ENCODE data around the gene KXD1. TPM values are rescaled to one million over a fixed set of nuclear protein-coding genes. Genes with fewer than 3 reads are reported as not detected.

KXD1 gene
- 88.6 and 99.8 TPM in 2 replicates for total RNA-seq

GRCh38 chr19:18557411-18558201 lies at the start of gene KXD1:
Gene KXD1 (plus strand): TSS chr19:18557870. CDS start chr19:18562057, 4,187 bp downstream.

GRCh38 chr19:18521692-18522123 lies 36.0 kb upstream of the KXD1 start, which contains the start of gene ELL:
Gene ELL (minus strand): TSS chr19:18522070. CDS start chr19:18522055, 15 bp downstream.

GRCh38 chr19:18542941-18543813 lies 14.5 kb upstream of the KXD1 start, which contains the start of gene FKBP8:
Gene FKBP8 (minus strand): TSS chr19:18543573. CDS start chr19:18541970, 1,603 bp downstream.

GRCh38 chr19:18571564-18572344 lies 14.1 kb downstream of the KXD1 start, which contains the start of gene UBA52:
Gene UBA52 (plus strand): TSS chr19:18571857. CDS start chr19:18573301, 1,444 bp downstream.

GRCh38 chr19:18588611-18589379 lies 31.1 kb downstream of the KXD1 start, which contains the start of gene REX1BD:
Gene REX1BD (plus strand): TSS chr19:18588798. CDS start chr19:18588802, 4 bp downstream.

GRCh38 chr19:18606281-18607225 lies 48.9 kb downstream of the KXD1 start, which contains the start of gene CRLF1:
Gene CRLF1 (minus strand): TSS chr19:18606799. CDS start chr19:18606656, 143 bp downstream.

GRCh38 chr19:18612772-18613588 lies 55.3 kb downstream of the KXD1 start, which contains the start of gene TMEM59L:
Gene TMEM59L (plus strand): TSS chr19:18612870. CDS start chr19:18612959, 89 bp downstream.

Other genes starting within 250 kb of the KXD1 start
- gene LSM4, start 234.8 kb upstream of the KXD1 start, total RNA-seq, result 115 and 138 TPM in 2 replicates
- 18.5 and 22.5 TPM in 2 replicates for gene PGPEP1, start 217.3 kb upstream of the KXD1 start, total RNA-seq
- gene GDF15, start 171.7 kb upstream of the KXD1 start, total RNA-seq, result 103 and 114 TPM in 2 replicates
- gene LRRC25, start 160.2 kb upstream of the KXD1 start, total RNA-seq, result not detected in 2 replicates
- gene SSBP4, start 138.5 kb upstream of the KXD1 start, total RNA-seq, result 82.0 and 110 TPM in 2 replicates
- 24.1 and 24.6 TPM in 2 replicates for gene ISYNA1, start 119.7 kb upstream of the KXD1 start, total RNA-seq
- gene ELL, start 35.8 kb upstream of the KXD1 start, total RNA-seq, result 10.6 and 16.2 TPM in 2 replicates
- 115 and 131 TPM in 2 replicates for gene FKBP8, start 14.3 kb upstream of the KXD1 start, total RNA-seq
- 567 and 715 TPM in 2 replicates for gene UBA52, start 14.0 kb downstream of the KXD1 start, total RNA-seq
- gene REX1BD, start 30.9 kb downstream of the KXD1 start, total RNA-seq, result 43.6 and 49.3 TPM in 2 replicates
- 0.07 TPM in 1 of 2 replicates, not detected in the other for gene CRLF1, start 48.9 kb downstream of the KXD1 start, total RNA-seq
- gene TMEM59L, start 55.0 kb downstream of the KXD1 start, total RNA-seq, result 0.13 and 0.14 TPM in 2 replicates
- 3.5 and 4.5 TPM in 2 replicates for gene KLHL26, start 79.2 kb downstream of the KXD1 start, total RNA-seq
- 1.2 and 1.9 TPM in 2 replicates for gene CRTC1, start 125.8 kb downstream of the KXD1 start, total RNA-seq
- 0.13 TPM in 1 of 2 replicates, not detected in the other for gene COMP, start 233.4 kb downstream of the KXD1 start, total RNA-seq

Measured in thoracic aorta endothelial cell (primary cell).